ENCODE measurements around the gene TRMT61A. TPM values are rescaled to one million over a fixed set of nuclear protein-coding genes. Genes with fewer than 3 reads are reported as not detected.

Gene TRMT61A
- total and polyA plus RNA-seq, 9 of the 15 experiments (the other 6 are each of a cell fraction or from before 2014, with no cell fraction given) = 0.10 to 24.8 (median 5.1) TPM

DNA sequence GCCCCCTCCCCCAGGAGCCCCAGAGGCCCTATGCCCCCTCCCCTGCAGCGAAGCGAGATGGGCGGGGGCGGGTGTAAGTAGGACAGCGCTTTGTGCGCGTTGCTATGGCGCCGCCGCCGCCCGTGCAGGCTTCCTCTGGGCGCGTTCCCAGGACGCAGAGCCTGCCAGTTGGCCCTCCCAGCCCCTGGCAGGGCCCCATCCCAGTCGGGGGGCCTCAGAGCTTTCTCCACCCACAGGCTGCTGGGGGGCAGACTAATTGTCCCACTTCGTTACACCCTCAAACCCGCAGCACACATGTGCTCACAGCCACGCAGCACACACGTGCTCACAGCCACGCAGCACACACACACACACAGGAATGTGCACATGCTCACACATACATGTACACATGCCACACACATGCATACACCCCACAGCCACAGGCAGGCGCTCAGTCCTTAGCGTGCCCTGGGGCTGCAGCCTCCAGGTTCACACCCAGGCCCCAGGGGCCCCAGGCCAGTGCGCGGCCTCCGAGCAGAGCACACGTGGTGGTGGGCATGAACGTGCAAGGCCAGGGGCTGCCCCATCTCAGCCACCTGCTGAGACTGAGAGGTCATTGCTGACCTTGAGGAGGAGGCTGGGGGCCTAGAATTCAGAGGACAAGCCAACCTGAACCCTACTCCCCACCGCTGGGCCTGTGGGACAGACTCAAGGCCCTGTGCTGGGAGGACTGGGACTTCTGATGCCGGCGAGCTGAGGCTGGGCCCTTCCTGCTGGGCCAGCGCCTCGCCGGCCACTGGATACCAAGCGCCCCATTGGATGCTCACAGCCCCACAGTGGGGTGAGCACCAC, 15.6 kb downstream of the TRMT61A start (continued):
- TF ChIP-seq ZNF586 (CRISPR knock-in tag; conservative IDR thresholded peaks at IDR 0.05) = no peak
- no peak for TF ChIP-seq SP1 (CRISPR knock-in tag; IDR thresholded peaks at IDR 0.05)
- TF ChIP-seq, protein P1, sequence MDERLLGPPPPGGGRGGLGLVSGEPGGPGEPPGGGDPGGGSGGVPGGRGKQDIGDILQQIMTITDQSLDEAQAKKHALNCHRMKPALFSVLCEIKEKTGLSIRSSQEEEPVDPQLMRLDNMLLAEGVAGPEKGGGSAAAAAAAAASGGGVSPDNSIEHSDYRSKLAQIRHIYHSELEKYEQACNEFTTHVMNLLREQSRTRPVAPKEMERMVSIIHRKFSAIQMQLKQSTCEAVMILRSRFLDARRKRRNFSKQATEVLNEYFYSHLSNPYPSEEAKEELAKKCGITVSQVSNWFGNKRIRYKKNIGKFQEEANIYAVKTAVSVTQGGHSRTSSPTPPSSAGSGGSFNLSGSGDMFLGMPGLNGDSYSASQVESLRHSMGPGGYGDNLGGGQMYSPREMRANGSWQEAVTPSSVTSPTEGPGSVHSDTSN (CRISPR knock-in tag; IDR thresholded peaks at IDR 0.05; ENCODE audit: low read depth) = no peak
- TF ChIP-seq, protein P1 (tag; conservative IDR thresholded peaks at IDR 0.05; ENCODE audit: low read depth) = no peak
- TF ChIP-seq PTTG1 (tag; IDR thresholded peaks at IDR 0.05; ENCODE audit: low read depth) = no peak
- TF ChIP-seq, protein P2, sequence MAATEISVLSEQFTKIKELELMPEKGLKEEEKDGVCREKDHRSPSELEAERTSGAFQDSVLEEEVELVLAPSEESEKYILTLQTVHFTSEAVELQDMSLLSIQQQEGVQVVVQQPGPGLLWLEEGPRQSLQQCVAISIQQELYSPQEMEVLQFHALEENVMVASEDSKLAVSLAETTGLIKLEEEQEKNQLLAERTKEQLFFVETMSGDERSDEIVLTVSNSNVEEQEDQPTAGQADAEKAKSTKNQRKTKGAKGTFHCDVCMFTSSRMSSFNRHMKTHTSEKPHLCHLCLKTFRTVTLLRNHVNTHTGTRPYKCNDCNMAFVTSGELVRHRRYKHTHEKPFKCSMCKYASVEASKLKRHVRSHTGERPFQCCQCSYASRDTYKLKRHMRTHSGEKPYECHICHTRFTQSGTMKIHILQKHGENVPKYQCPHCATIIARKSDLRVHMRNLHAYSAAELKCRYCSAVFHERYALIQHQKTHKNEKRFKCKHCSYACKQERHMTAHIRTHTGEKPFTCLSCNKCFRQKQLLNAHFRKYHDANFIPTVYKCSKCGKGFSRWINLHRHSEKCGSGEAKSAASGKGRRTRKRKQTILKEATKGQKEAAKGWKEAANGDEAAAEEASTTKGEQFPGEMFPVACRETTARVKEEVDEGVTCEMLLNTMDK (IDR thresholded peaks at IDR 0.05; ENCODE audit: borderline replicate concordance, insufficient read depth, low read depth, low read length, poor library complexity, severe bottlenecking) = no peak
- TF ChIP-seq, protein P3, sequence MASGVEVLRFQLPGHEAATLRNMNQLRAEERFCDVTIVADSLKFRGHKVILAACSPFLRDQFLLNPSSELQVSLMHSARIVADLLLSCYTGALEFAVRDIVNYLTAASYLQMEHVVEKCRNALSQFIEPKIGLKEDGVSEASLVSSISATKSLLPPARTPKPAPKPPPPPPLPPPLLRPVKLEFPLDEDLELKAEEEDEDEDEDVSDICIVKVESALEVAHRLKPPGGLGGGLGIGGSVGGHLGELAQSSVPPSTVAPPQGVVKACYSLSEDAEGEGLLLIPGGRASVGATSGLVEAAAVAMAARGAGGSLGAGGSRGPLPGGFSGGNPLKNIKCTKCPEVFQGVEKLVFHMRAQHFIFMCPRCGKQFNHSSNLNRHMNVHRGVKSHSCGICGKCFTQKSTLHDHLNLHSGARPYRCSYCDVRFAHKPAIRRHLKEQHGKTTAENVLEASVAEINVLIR (CRISPR knock-in tag; IDR thresholded peaks at IDR 0.05) = no peak
- TF ChIP-seq NELFE (IDR thresholded peaks at IDR 0.05; ENCODE audit: insufficient read depth, insufficient read length) = no peak
- no peak for TF ChIP-seq RUNX1 (IDR thresholded peaks at IDR 0.05; ENCODE audit: low read depth)
- TF ChIP-seq CCNT2 (IDR thresholded peaks at IDR 0.05; ENCODE audit: borderline replicate concordance, extremely low read depth, insufficient read length, low read depth, low read length) = no peak

All from K562 (cell line).